ENCODE measurements around the gene RAPGEF6.

- TF ChIP-seq MYBL2 (IDR thresholded peaks at IDR 0.05; ENCODE audit: low read depth) (no peak), MYBL2 (CRISPR knock-in tag; IDR thresholded peaks at IDR 0.05; ENCODE audit: borderline replicate concordance) (no peak), HDAC1 (IDR thresholded peaks at IDR 0.05) (no peak), TOE1 (IDR thresholded peaks at IDR 0.05; ENCODE audit: borderline replicate concordance) (no peak), TOE1 (CRISPR knock-in tag; IDR thresholded peaks at IDR 0.05; ENCODE audit: borderline replicate concordance, low read depth) (no peak), JUN (IDR thresholded peaks at IDR 0.05; ENCODE audit: borderline replicate concordance, low read depth, low read length) (no peak), JUN (CRISPR knock-in tag; IDR thresholded peaks at IDR 0.05; ENCODE audit: borderline replicate concordance) (no peak), SMAD3 (CRISPR knock-in tag; conservative IDR thresholded peaks at IDR 0.05) (no peak), CEBPZ (IDR thresholded peaks at IDR 0.05; ENCODE audit: borderline replicate concordance, low read depth, low read length) (no peak), ZNF551 (CRISPR knock-in tag; IDR thresholded peaks at IDR 0.05) (no peak), MAZ (CRISPR knock-in tag; conservative IDR thresholded peaks at IDR 0.05 in 1 of 2, IDR thresholded peaks at IDR 0.05 in 1 of 2) (no peak), CTCF (IDR thresholded peaks at IDR 0.05 in 2 of 3, conservative IDR thresholded peaks at IDR 0.05 in 1 of 3; ENCODE audit: insufficient read depth in 2 of 3, low read depth in 1 of 3, low read length in 3 of 3) (no peak)
These were observed 36.4 kb upstream of the RAPGEF6 start for GRCh38 chr5:131671409-131671808.

All from K562 (cell line).